HEK293 (cell line): ENCODE data around the gene LY6G6D.

Experiments
- CTCF ChIA-PET: fragments of 350-600 bp; formaldehyde crosslinking; extraction: SDS; loops from one replicate; lab custom pipeline; 2021; ENCODE audit warnings: antibody characterized with exemption; lab: Yijun Ruan, JAX
- POLR2A ChIA-PET: fragments of 300-600 bp; formaldehyde crosslinking; extraction: SDS; loops from one replicate; lab custom pipeline; 2020; ENCODE audit warnings: antibody characterized with exemption, inconsistent platforms; lab: Yijun Ruan, JAX
- H3K27ac ChIP-seq: fragments of 200-500 bp; sonication (Bioruptor generic); 2 replicates; pipeline ENCODE4 v1.5.1; 2014; ENCODE audit warnings: low read depth, low read length, control low read depth, inconsistent platforms; ENCODE audit errors: extremely low read depth
- H3K36me3 ChIP-seq, 2 experiments: fragments of 200-500 bp in 1 of 2; sonication (Bioruptor generic) in 1 of 2; 1 replicate in 1 of 2; 2 replicates in 1 of 2; pipeline ENCODE4 v1.5.1; 2014 to 2017; ENCODE audit warnings: inconsistent platforms in 2 of 2, low read length in 2 of 2; ENCODE audit not compliant: control insufficient read depth in 2 of 2, insufficient read depth in 1 of 2
- H3K4me1 ChIP-seq: fragments of 200-500 bp; sonication (Bioruptor generic); 2 replicates; pipeline ENCODE4 v1.5.1; 2014; ENCODE audit warnings: mild to moderate bottlenecking, low read length, inconsistent platforms; ENCODE audit not compliant: control insufficient read depth, insufficient read depth
- H3K4me3 ChIP-seq: 2 replicates; pipeline ENCODE4 v1.5.1; 2011; ENCODE audit warnings: low read depth, mild to moderate bottlenecking, control low read depth, low read length, moderate library complexity
- H3K9me3 ChIP-seq: fragments of 200-500 bp; sonication (Bioruptor generic); 2 replicates; pipeline ENCODE4 v1.5.1; 2014; ENCODE audit warnings: low read depth, low read length, inconsistent platforms; ENCODE audit not compliant: control insufficient read depth, insufficient read depth
- ATF2 ChIP-seq: fragments of 450-650 bp; formaldehyde crosslinking; IDR thresholded peaks from 2 replicates; pipeline ENCODE4 v1.5.1; 2016; ENCODE audit warnings: missing biosample characterization, missing genetic modification characterization, low read depth
- GFI1B ChIP-seq: fragments of 450-650 bp; formaldehyde crosslinking; IDR thresholded peaks from 2 replicates; pipeline ENCODE4 v1.5.1; 2016; ENCODE audit warnings: missing biosample characterization, missing genetic modification characterization
- GLI2 ChIP-seq: fragments of 450-650 bp; formaldehyde crosslinking; IDR thresholded peaks from 2 replicates; pipeline ENCODE4; 2017; ENCODE audit warnings: missing biosample characterization, missing genetic modification characterization, low read depth, borderline replicate concordance
- OSR2 ChIP-seq: fragments of 450-650 bp; formaldehyde crosslinking; IDR thresholded peaks from 2 replicates; pipeline ENCODE4 v1.5.1; 2016; ENCODE audit warnings: missing biosample characterization, missing genetic modification characterization
- REPIN1 ChIP-seq: fragments of 450-650 bp; formaldehyde crosslinking; IDR thresholded peaks from 2 replicates; pipeline ENCODE4 v1.5.1; 2017; ENCODE audit warnings: missing biosample characterization, missing genetic modification characterization, low read depth
- SALL2 ChIP-seq: fragments of 450-650 bp; formaldehyde crosslinking; IDR thresholded peaks from 2 replicates; pipeline ENCODE4 v1.5.0; 2017; ENCODE audit warnings: missing biosample characterization, mild to moderate bottlenecking, missing genetic modification characterization, borderline replicate concordance
- SCRT1 ChIP-seq: fragments of 450-650 bp; formaldehyde crosslinking; IDR thresholded peaks from 2 replicates; pipeline ENCODE4 v1.5.1; 2016; ENCODE audit warnings: missing biosample characterization, missing genetic modification characterization, borderline replicate concordance
- YY2 ChIP-seq: fragments of 450-650 bp; formaldehyde crosslinking; IDR thresholded peaks from 2 replicates; pipeline ENCODE4 v1.5.1; 2016; ENCODE audit warnings: missing biosample characterization, missing genetic modification characterization
- ZBTB7A ChIP-seq: fragments of 450-650 bp; formaldehyde crosslinking; IDR thresholded peaks from 2 replicates; pipeline ENCODE4 v1.5.1; 2016; ENCODE audit warnings: low read depth, missing biosample characterization, missing genetic modification characterization
- ZNF174 ChIP-seq: fragments of 450-650 bp; formaldehyde crosslinking; IDR thresholded peaks from 2 replicates; pipeline ENCODE4 v1.5.0; 2017; ENCODE audit warnings: missing biosample characterization, mild to moderate bottlenecking, missing genetic modification characterization
- ZNF18 ChIP-seq: fragments of 450-650 bp; formaldehyde crosslinking; IDR thresholded peaks from 2 replicates; pipeline ENCODE4 v1.5.1; 2016; ENCODE audit warnings: missing biosample characterization, missing genetic modification characterization
- ZNF184 ChIP-seq: fragments of 450-650 bp; IDR thresholded peaks from 2 replicates; pipeline ENCODE4 v1.5.1; 2018; ENCODE audit warnings: missing biosample characterization, mild to moderate bottlenecking, missing genetic modification characterization
- ZNF2 ChIP-seq: fragments of 450-650 bp; formaldehyde crosslinking; IDR thresholded peaks from 2 replicates; pipeline ENCODE4 v1.5.1; 2016; ENCODE audit warnings: missing biosample characterization, missing genetic modification characterization
- ZNF248 ChIP-seq: fragments of 450-650 bp; formaldehyde crosslinking; IDR thresholded peaks from 2 replicates; pipeline ENCODE4 v1.5.1; 2017; ENCODE audit warnings: missing biosample characterization, missing genetic modification characterization
- ZNF292 ChIP-seq: fragments of 450-650 bp; formaldehyde crosslinking; IDR thresholded peaks from 2 replicates; pipeline ENCODE4 v1.5.1; 2016; ENCODE audit warnings: low read depth, missing biosample characterization, missing genetic modification characterization, borderline replicate concordance
- ZNF48 ChIP-seq: fragments of 450-650 bp; formaldehyde crosslinking; IDR thresholded peaks from 2 replicates; pipeline ENCODE4 v1.5.1; 2016; ENCODE audit warnings: missing biosample characterization, missing genetic modification characterization
- ZNF596 ChIP-seq: fragments of 450-650 bp; IDR thresholded peaks from 2 replicates; pipeline ENCODE4 v1.5.0; 2018; ENCODE audit warnings: missing biosample characterization, mild to moderate bottlenecking, missing genetic modification characterization, moderate library complexity
- ZNF626 ChIP-seq: fragments of 450-650 bp; sonication (Bioruptor Pico); formaldehyde crosslinking; IDR thresholded peaks from 2 replicates; pipeline ENCODE4 v1.5.1; 2018; ENCODE audit warnings: missing biosample characterization, missing genetic modification characterization, inconsistent platforms
- ZNF629 ChIP-seq: fragments of 450-650 bp; formaldehyde crosslinking; IDR thresholded peaks from 2 replicates; pipeline ENCODE4 v1.5.1; 2017; ENCODE audit warnings: missing biosample characterization, missing genetic modification characterization
- ZNF658 ChIP-seq: fragments of 450-650 bp; formaldehyde crosslinking; IDR thresholded peaks from 2 replicates; pipeline ENCODE4; 2016; ENCODE audit warnings: missing biosample characterization, missing genetic modification characterization
- ZNF785 ChIP-seq: fragments of 450-650 bp; formaldehyde crosslinking; IDR thresholded peaks from 2 replicates; pipeline ENCODE4 v1.5.1; 2016; ENCODE audit warnings: missing biosample characterization, missing genetic modification characterization
- ZSCAN23 ChIP-seq: fragments of 450-650 bp; formaldehyde crosslinking; IDR thresholded peaks from 2 replicates; pipeline ENCODE4 v1.5.1; 2016; ENCODE audit warnings: missing biosample characterization, missing genetic modification characterization
- ZXDB ChIP-seq: fragments of 450-650 bp; formaldehyde crosslinking; IDR thresholded peaks from 2 replicates; pipeline ENCODE4 v1.5.1; 2016; ENCODE audit warnings: missing biosample characterization, missing genetic modification characterization
- TF ChIP-seq, protein P1 (sequence below): fragments of 450-650 bp; formaldehyde crosslinking; IDR thresholded peaks from 2 replicates; pipeline ENCODE4 v1.5.1; 2016; ENCODE audit warnings: missing biosample characterization, missing genetic modification characterization
- TF ChIP-seq, protein P2 (sequence below): fragments of 450-650 bp; formaldehyde crosslinking; IDR thresholded peaks from 2 replicates; pipeline ENCODE4 v1.5.1; 2016; ENCODE audit warnings: missing biosample characterization, missing genetic modification characterization

The LY6G6D gene

DNA sequence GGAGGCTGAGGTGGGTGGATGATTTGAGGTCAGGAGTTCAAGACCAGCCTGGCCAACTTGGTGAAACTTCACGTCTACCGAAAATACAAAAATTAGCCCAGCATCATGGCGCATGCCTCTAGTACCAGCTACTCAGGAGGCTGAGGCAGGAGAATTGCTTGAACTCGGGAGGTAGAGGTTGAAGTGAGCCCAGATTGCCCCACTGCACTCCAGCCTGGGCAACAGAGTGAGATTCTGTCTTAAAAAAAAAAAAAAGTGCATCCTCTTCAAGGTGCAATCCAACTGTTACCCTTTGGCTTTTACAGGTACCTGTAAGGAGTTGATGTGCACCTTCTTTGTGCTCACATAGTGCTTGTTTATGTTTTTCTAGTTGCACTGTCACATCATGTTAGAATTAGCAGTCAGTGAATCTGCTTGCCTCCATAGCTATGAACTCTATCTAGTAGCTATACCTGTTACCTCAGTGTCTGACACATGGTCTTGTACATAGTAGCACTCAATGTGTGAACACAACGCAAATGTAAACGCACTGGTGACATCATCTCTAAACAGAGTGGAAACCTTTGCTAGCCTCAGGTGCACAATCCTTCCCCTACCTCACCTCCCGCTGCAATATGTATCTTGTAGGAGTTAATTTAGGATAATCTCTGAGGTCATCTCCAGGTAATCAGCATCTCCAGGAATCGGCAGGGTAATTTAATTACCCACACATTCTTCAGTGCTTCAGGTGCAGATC, 34.3 kb downstream of the LY6G6D start (continued):
- TF ChIP-seq ATF2 (tag by site-specific recombination) (peak; percentile 80), ZNF785 (no peak), OSR2 (tag by site-specific recombination) (peak; percentile 52), ZNF629 (0 out of 2 replicates have a peak, but pooled peaks have one; percentile 39), ZNF184 (tag by site-specific recombination) (no peak)

GRCh38 chr6:31750411-31751022, 35.4 kb downstream of the LY6G6D start:
- no peak overlapping the region for H3K27ac ChIP-seq

GRCh38 chr6:31752739-31753319, 37.7 kb downstream of the LY6G6D start:
- Histone ChIP-seq H3K36me3 (peaks cover 0 to 21% of the 10 kb centered on the region in 2 experiments; a peak in 2 of 3 replicates), H3K9me3 (no peaks in the 10 kb centered on the region), H3K27ac (no peak overlapping the region), H3K4me1 (no peaks in the 10 kb centered on the region), H3K4me3 (no peak overlapping the region)
- ChIA-PET CTCF (interaction anchor here (0.6 to 2.3 kb wide), 7 partner anchors 13 to 1371 kb away, joined by 3 to 13 read pairs (median 3); partner anchors contain the start of gene DDAH2), POLR2A (interaction anchor here (0.5 to 7.4 kb wide), 12 partner anchors 9 to 87 kb away, joined by 3 to 43 read pairs (median 4); partner anchors contain the start of genes HSPA1B and MSH5)
- TF ChIP-seq GLI2 (tag by site-specific recombination) (no peak), ZNF292 (tag by site-specific recombination) (no peak), ZNF2 (no peak), REPIN1 (tag by site-specific recombination) (no peak), ZXDB (no peak), ZNF174 (tag by site-specific recombination) (no peak), GFI1B (tag by site-specific recombination) (no peak), ZNF658 (tag by site-specific recombination) (no peak)
- TF ChIP-seq, protein P1, sequence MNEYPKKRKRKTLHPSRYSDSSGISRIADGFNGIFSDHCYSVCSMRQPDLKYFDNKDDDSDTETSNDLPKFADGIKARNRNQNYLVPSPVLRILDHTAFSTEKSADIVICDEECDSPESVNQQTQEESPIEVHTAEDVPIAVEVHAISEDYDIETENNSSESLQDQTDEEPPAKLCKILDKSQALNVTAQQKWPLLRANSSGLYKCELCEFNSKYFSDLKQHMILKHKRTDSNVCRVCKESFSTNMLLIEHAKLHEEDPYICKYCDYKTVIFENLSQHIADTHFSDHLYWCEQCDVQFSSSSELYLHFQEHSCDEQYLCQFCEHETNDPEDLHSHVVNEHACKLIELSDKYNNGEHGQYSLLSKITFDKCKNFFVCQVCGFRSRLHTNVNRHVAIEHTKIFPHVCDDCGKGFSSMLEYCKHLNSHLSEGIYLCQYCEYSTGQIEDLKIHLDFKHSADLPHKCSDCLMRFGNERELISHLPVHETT: no peak

More at GRCh38 chr6:31750411-31751022, 35.4 kb downstream of the LY6G6D start:
- Histone ChIP-seq H3K36me3 (peaks cover 3 to 31% of the 10 kb centered on the region in 2 experiments; a peak in 2 of 3 replicates), H3K4me1 (no peaks in the 10 kb centered on the region), H3K4me3 (no peak overlapping the region), H3K9me3 (no peaks in the 10 kb centered on the region)
- ChIA-PET POLR2A (interaction anchor here (1.3 to 7.4 kb wide), 3 partner anchors 11 to 21 kb away, joined by 3 to 43 read pairs (median 6); partner anchors contain the start of gene MSH5), CTCF (interaction anchor here (0.9 to 2.6 kb wide), 3 partner anchors 10 to 21 kb away, joined by 5 to 11 read pairs (median 9); partner anchors contain the start of genes DDAH2 and MSH5)
- no peak for TF ChIP-seq ZNF596
- no peak for TF ChIP-seq OSR2 (tag by site-specific recombination)
- TF ChIP-seq ZNF248 (tag by site-specific recombination): no peak
- TF ChIP-seq ZBTB7A (tag by site-specific recombination): no peak
- TF ChIP-seq ZNF184 (tag by site-specific recombination): no peak
- no peak for TF ChIP-seq ZNF48
- TF ChIP-seq ZNF18 (tag by site-specific recombination): no peak
- no peak for TF ChIP-seq SALL2 (tag by site-specific recombination)
- no peak for TF ChIP-seq SCRT1
- no peak for TF ChIP-seq ZNF626
- TF ChIP-seq, protein P2, sequence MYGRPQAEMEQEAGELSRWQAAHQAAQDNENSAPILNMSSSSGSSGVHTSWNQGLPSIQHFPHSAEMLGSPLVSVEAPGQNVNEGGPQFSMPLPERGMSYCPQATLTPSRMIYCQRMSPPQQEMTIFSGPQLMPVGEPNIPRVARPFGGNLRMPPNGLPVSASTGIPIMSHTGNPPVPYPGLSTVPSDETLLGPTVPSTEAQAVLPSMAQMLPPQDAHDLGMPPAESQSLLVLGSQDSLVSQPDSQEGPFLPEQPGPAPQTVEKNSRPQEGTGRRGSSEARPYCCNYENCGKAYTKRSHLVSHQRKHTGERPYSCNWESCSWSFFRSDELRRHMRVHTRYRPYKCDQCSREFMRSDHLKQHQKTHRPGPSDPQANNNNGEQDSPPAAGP (tag by site-specific recombination): no peak
- TF ChIP-seq ZSCAN23: no peak
- TF ChIP-seq YY2 (tag by site-specific recombination): no peak
